ENCODE results near the gene PRR18. TPM values are rescaled to one million over a fixed set of nuclear protein-coding genes. Genes with fewer than 3 reads are reported as not detected.

PRR18 gene
- total and polyA plus RNA-seq, 4 donors = 0.29 to 2.8 (median 1.1) TPM

DNA sequence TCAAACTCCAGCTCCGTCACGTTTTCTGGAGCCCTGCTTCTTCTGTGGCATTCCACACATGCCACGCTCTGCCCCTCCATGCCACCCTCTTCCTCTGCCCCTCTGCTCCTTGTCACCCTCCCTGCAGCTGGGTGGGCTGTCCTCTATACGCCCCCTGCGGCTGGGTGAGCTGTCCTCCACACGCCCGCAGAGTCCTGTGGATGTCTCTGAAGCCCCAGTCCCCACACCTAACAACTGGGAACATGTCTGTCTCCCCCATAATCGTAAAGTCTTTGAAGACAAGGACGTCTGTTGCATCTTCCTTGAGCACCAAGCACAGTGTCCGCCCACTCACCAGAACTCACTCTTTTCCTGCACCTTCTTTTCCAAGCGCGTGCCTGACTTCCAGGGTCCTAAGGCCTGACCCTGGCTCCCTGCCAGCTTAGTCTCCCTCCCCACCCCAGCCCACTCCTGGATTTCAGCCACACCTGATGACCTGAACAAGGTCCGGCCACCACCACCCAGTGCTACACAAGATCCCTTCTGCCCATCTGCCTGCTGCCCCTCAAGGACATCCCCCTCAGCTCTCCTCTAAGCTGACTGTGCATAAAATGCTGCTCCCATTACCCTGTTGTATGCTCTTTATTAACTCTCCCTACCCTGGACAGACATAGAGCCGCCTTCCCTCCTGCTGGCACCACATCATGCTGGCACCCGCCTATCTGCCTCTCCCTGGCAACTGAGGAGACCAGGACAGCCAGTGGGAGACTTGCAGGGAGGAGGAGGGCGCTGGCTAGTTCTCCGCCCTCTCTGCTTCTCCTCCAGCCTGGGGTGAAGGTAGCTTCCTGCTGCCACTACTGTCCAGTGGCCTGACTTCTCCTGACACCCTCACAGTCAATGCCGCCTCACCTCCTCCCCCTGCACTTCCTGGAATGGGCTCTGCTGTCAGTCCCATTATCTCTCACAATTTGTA lies 10.7 kb upstream of the PRR18 start:
- Histone ChIP-seq H3K9ac (ENCODE audit: low read depth in 1 of 2, low read length in 2 of 2) (no peak overlapping the region), H3K4me1 (ENCODE audit: control insufficient read depth in 4 of 4, insufficient read depth in 4 of 4, low read length in 3 of 4) (no peaks in the 10 kb centered on the region), H3K9me3 (ENCODE audit: control insufficient read depth in 4 of 4, low read length in 3 of 4) (no peaks in the 10 kb centered on the region), H3K4me3 (ENCODE audit: low read depth in 1 of 3, low read length in 3 of 3) (no peak overlapping the region), H3K27ac (ENCODE audit: low read depth in 1 of 2, low read length in 2 of 2) (no peak overlapping the region), H3K27me3 (ENCODE audit: control insufficient read depth in 4 of 4, insufficient read depth in 4 of 4, low read length in 3 of 4) (no peaks in the 10 kb centered on the region), H3K36me3 (ENCODE audit: control insufficient read depth in 4 of 4, insufficient read depth in 3 of 4, low read depth in 1 of 4, low read length in 3 of 4) (peaks cover 4 to 17% (median 13%) of the 10 kb centered on the region in 4 donors)
- WGBS = 91% methylated on average over 18 of the region's 18 CpGs
- no peak for TF ChIP-seq GABPA (IDR thresholded peaks at IDR 0.05 in 1 of 2, conservative IDR thresholded peaks at IDR 0.05 in 1 of 2)
- TF ChIP-seq, protein P1, sequence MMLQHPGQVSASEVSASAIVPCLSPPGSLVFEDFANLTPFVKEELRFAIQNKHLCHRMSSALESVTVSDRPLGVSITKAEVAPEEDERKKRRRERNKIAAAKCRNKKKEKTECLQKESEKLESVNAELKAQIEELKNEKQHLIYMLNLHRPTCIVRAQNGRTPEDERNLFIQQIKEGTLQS (IDR thresholded peaks at IDR 0.05) = no peak
- TF ChIP-seq FOXA1 (IDR thresholded peaks at IDR 0.05) = no peak
- DNase-seq (ENCODE audit: low spot score) = no peak

DNA sequence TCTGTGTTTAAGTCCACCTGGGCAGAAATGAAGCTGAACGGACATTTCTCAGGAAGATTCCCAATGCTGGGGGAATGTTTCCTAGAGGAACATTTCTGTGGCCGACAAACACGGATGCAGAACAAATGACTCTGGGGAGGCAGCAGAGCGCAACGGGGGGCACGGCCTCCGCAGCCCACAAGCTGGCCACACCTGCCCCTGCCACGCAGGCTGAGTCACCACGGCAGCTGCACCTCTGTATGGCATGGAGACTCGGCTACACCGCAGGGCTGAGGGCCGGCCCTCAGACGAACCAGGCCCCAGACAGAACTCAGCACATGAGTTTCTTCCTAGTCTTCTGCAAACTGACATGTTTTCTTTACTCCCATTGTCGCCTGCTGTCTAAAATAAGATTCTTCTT lies 10.0 kb upstream of the PRR18 start:
- no peak for DNase-seq (ENCODE audit: low spot score)
- peaks cover 4 to 12% (median 11%) of the 10 kb centered on the region in 4 donors for H3K36me3 ChIP-seq (ENCODE audit: control insufficient read depth in 4 of 4, insufficient read depth in 3 of 4, low read depth in 1 of 4, low read length in 3 of 4)
- H3K9me3 ChIP-seq (ENCODE audit: control insufficient read depth in 4 of 4, low read length in 3 of 4) = no peaks in the 10 kb centered on the region
- H3K9ac ChIP-seq (ENCODE audit: low read depth in 1 of 2, low read length in 2 of 2) = no peak overlapping the region
- H3K27me3 ChIP-seq (ENCODE audit: control insufficient read depth in 4 of 4, insufficient read depth in 4 of 4, low read length in 3 of 4) = no peaks in the 10 kb centered on the region
- no peaks in the 10 kb centered on the region for H3K4me1 ChIP-seq (ENCODE audit: control insufficient read depth in 4 of 4, insufficient read depth in 4 of 4, low read length in 3 of 4)
- H3K4me3 ChIP-seq (ENCODE audit: low read depth in 1 of 3, low read length in 3 of 3) = no peak overlapping the region
- H3K27ac ChIP-seq (ENCODE audit: low read depth in 1 of 2, low read length in 2 of 2) = no peak overlapping the region
- TF ChIP-seq TAF1 (conservative IDR thresholded peaks at IDR 0.05) (no peak), RAD21 (IDR thresholded peaks at IDR 0.05) (no peak), HNF4A (conservative IDR thresholded peaks at IDR 0.05) (no peak), HNF4G (IDR thresholded peaks at IDR 0.05) (no peak), RXRA (IDR thresholded peaks at IDR 0.05) (no peak), JUND (IDR thresholded peaks at IDR 0.05) (no peak), EGR1 (IDR thresholded peaks at IDR 0.05; ENCODE audit: low read depth in 2 of 2) (no peak)
- TF ChIP-seq, protein P2, sequence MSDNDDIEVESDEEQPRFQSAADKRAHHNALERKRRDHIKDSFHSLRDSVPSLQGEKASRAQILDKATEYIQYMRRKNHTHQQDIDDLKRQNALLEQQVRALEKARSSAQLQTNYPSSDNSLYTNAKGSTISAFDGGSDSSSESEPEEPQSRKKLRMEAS (IDR thresholded peaks at IDR 0.05) = no peak
- TF ChIP-seq, protein P3, sequence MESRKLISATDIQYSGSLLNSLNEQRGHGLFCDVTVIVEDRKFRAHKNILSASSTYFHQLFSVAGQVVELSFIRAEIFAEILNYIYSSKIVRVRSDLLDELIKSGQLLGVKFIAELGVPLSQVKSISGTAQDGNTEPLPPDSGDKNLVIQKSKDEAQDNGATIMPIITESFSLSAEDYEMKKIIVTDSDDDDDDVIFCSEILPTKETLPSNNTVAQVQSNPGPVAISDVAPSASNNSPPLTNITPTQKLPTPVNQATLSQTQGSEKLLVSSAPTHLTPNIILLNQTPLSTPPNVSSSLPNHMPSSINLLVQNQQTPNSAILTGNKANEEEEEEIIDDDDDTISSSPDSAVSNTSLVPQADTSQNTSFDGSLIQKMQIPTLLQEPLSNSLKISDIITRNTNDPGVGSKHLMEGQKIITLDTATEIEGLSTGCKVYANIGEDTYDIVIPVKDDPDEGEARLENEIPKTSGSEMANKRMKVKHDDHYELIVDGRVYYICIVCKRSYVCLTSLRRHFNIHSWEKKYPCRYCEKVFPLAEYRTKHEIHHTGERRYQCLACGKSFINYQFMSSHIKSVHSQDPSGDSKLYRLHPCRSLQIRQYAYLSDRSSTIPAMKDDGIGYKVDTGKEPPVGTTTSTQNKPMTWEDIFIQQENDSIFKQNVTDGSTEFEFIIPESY (IDR thresholded peaks at IDR 0.05) = no peak
- 89% methylated on average over 14 of the region's 14 CpGs for whole genome bisulfite sequencing

DNA sequence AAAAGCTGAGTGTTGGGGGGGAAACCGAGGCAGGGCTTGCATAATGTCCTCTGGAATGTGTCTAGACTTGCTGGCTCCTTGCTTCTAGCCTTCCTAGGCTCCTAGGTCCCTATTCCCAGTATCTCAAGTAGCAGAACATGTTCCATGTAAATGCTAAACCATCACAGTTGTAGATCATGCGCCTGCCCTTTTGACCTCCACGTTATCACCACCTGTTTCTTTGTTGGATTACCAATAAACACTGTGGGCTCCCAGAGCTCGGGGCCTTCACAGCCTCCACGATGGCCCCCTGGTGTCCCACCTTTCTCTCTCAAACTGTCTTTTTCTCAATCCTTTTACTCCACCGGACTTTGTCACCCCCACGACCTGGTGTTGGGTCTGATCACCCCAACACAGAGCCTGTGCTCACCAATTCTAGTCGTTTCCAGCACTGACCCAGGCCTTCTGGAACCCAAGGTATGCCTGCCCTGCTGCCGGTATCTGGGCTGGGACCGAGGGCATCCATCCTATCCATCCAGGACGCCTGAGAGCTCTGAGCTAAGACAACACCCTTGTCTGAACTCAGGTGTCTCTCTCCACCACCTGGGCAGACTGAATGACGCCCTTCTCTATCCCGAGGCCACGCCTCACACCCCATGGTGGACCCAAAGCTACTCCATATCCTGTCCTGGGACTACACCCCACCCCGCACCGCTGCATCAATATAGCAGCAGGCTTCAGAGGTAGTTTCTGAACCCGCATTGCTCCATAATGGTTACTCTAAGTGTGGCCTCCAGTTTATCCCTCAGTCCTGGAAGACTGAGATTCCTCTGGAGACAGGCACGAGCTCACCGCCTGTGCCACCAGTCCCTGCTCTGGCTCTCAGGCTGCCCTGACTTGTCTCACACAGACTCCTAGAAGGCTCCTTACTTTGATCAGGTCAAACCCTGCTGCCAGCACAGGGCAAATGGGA lies 9.3 kb upstream of the PRR18 start:
- no peaks in the 10 kb centered on the region for H3K9me3 ChIP-seq (ENCODE audit: control insufficient read depth in 4 of 4, low read length in 3 of 4)
- no peak overlapping the region for H3K9ac ChIP-seq (ENCODE audit: low read depth in 1 of 2, low read length in 2 of 2)
- TF ChIP-seq NR2F2 (IDR thresholded peaks at IDR 0.05) (no peak), GABPA (IDR thresholded peaks at IDR 0.05 in 1 of 2, conservative IDR thresholded peaks at IDR 0.05 in 1 of 2) (no peak), HNF4G (IDR thresholded peaks at IDR 0.05) (no peak), FOXA1 (IDR thresholded peaks at IDR 0.05) (no peak), RXRA (IDR thresholded peaks at IDR 0.05) (no peak), SP1 (IDR thresholded peaks at IDR 0.05) (no peak)
- TF ChIP-seq, protein P1 (IDR thresholded peaks at IDR 0.05) = no peak
- H3K36me3 ChIP-seq (ENCODE audit: control insufficient read depth in 4 of 4, insufficient read depth in 3 of 4, low read depth in 1 of 4, low read length in 3 of 4) = peaks cover 1 to 10% (median 6%) of the 10 kb centered on the region in 4 donors
- H3K4me3 ChIP-seq (ENCODE audit: low read depth in 1 of 3, low read length in 3 of 3) = no peak overlapping the region
- no peaks in the 10 kb centered on the region for H3K27me3 ChIP-seq (ENCODE audit: control insufficient read depth in 4 of 4, insufficient read depth in 4 of 4, low read length in 3 of 4)
- DNase-seq (ENCODE audit: low spot score) = no peak
- no peaks in the 10 kb centered on the region for H3K4me1 ChIP-seq (ENCODE audit: control insufficient read depth in 4 of 4, insufficient read depth in 4 of 4, low read length in 3 of 4)
- H3K27ac ChIP-seq (ENCODE audit: low read depth in 1 of 2, low read length in 2 of 2) = no peak overlapping the region
- WGBS = 87% methylated on average over 19 of the region's 19 CpGs
